GM23338 (cell line): ENCODE results near the gene NUSAP1.

Source experiments
- CREB1 ChIP-seq: fragments of 250-450 bp; sonication (Bioruptor Pico); IDR thresholded peaks from 2 replicates; pipeline ENCODE4 v1.5.0; 2020; ENCODE audit warnings: low read depth, mild to moderate bottlenecking, moderate library complexity
- CTCF ChIP-seq, 2 experiments: fragments of 200-600 bp in 1 of 2; sonication (generic) in 1 of 2; conservative IDR thresholded peaks; 2 replicates each; pipeline versions ENCODE4 v1.5.1 to v1.6.1; 2016 to 2017; ENCODE audit warnings: antibody characterized with exemption in 2 of 2, low read depth in 2 of 2, mild to moderate bottlenecking in 2 of 2, moderate library complexity in 1 of 2
- ETS1 ChIP-seq: IDR thresholded peaks from 2 replicates; pipeline ENCODE4 v1.6.1; 2016; ENCODE audit warnings: antibody characterized with exemption
- EZH2 ChIP-seq: fragments of 200-600 bp; sonication (generic); IDR thresholded peaks from one replicate; pipeline ENCODE4 v1.8.0; 2017; ENCODE audit warnings: antibody characterized with exemption, mild to moderate bottlenecking, low read depth; ENCODE audit not compliant: unreplicated experiment
- JUNB ChIP-seq: IDR thresholded peaks from one replicate; pipeline ENCODE4 v1.6.1; 2016; ENCODE audit warnings: antibody characterized with exemption; ENCODE audit not compliant: unreplicated experiment
- NANOG ChIP-seq: IDR thresholded peaks from 2 replicates; pipeline ENCODE4 v1.6.1; 2016; ENCODE audit warnings: antibody characterized with exemption, borderline replicate concordance
- POLR2AphosphoS5 ChIP-seq: IDR thresholded peaks from 2 replicates; pipeline ENCODE4 v1.6.1; 2016; ENCODE audit warnings: antibody characterized with exemption, low read depth
- REST ChIP-seq: IDR thresholded peaks from one replicate; pipeline ENCODE4 v1.6.1; 2018; ENCODE audit warnings: antibody characterized with exemption; ENCODE audit not compliant: unreplicated experiment
- STAT1 ChIP-seq: IDR thresholded peaks from one replicate; pipeline ENCODE4 v1.6.1; 2016; ENCODE audit warnings: antibody characterized with exemption; ENCODE audit not compliant: unreplicated experiment
- ZNF331 ChIP-seq: fragments of 250-450 bp; sonication (Bioruptor Pico); IDR thresholded peaks from 2 replicates; pipeline ENCODE4 v1.5.0; 2020; ENCODE audit warnings: low read depth, mild to moderate bottlenecking, moderate library complexity

DNA sequence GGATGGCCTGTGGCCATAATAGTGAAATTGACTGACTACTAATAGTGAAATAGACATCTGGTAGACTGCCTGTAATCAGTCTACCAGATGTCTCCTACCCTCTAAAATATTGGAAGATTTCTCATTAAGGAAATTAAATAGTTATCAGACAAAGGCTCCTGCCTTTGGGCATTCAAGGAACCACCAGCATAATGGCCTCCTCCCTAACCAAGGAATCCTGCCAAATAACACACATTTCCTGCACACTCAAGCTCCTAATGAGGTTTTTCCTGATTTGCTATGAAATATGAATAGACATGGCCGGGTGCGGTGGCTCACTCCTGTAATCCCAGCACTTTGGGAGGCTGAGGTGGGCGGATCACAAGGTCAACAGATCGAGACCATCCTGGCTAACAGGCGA, 14.6 kb downstream of the NUSAP1 start:
- no peak for TF ChIP-seq CTCF (conservative IDR thresholded peaks at IDR 0.05; ENCODE audit: low read depth in 2 of 2)
- no peak for TF ChIP-seq STAT1
- TF ChIP-seq EZH2 = no peak
- TF ChIP-seq ETS1 = no peak
- no peak for TF ChIP-seq ZNF331 (CRISPR knock-in tag)
- no peak for TF ChIP-seq REST
- no peak for TF ChIP-seq NANOG
- TF ChIP-seq JUNB = no peak
- no peak for TF ChIP-seq POLR2AphosphoS5
- TF ChIP-seq CREB1 (CRISPR knock-in tag) = no peak
